SU-DHL-6 (cell line): Measurements from ENCODE around the gene EMID1.

Source experiments
- H2AFZ ChIP-seq: fragments of 200-600 bp; sonication (generic); 2 replicates; pipeline ENCODE4 v1.6.1; 2014; ENCODE audit warnings: low read depth, mild to moderate bottlenecking, moderate library complexity, mixed read lengths, antibody characterized with exemption, low read length; ENCODE audit not compliant: severe bottlenecking
- H3F3A ChIP-seq: fragments of 200-600 bp; shearing (Covaris generic); 2 replicates; pipeline ENCODE4 v1.6.0; 2016; ENCODE audit warnings: antibody characterized with exemption, mild to moderate bottlenecking; ENCODE audit not compliant: insufficient read depth
- H3K27ac ChIP-seq: fragments of 200-600 bp; sonication (generic); 2 replicates; pipeline ENCODE4 v1.5.1; 2016; ENCODE audit warnings: low read depth, mild to moderate bottlenecking, low read length, moderate library complexity, mixed read lengths
- H3K27me3 ChIP-seq: fragments of 200-600 bp; sonication (generic), shearing (Covaris generic); 2 replicates; pipeline ENCODE4 v1.6.0; 2014; ENCODE audit warnings: mild to moderate bottlenecking, low read length
- H3K36me3 ChIP-seq: fragments of 200-600 bp; sonication (generic); 2 replicates; pipeline ENCODE4 v1.6.1; 2014; ENCODE audit warnings: mild to moderate bottlenecking, low read length, mixed read lengths
- H3K4me2 ChIP-seq: fragments of 300-600, 200-600 bp; shearing (Covaris generic), sonication (generic); 2 replicates; pipeline ENCODE4 v1.6.0; 2014; ENCODE audit warnings: low read length, low read depth, mild to moderate bottlenecking; ENCODE audit not compliant: poor library complexity, severe bottlenecking
- H3K4me3 ChIP-seq: fragments of 200-600 bp; sonication (generic); 2 replicates; pipeline ENCODE4 v1.5.1; 2014; ENCODE audit warnings: antibody characterized with exemption, low read length, mild to moderate bottlenecking, mixed read lengths; ENCODE audit not compliant: insufficient read depth, poor library complexity, severe bottlenecking
- H3K79me2 ChIP-seq: fragments of 200-600 bp; sonication (generic); 2 replicates; pipeline ENCODE4 v1.6.1; 2014; ENCODE audit warnings: mild to moderate bottlenecking, low read length, moderate library complexity; ENCODE audit not compliant: insufficient read depth
- H3K9ac ChIP-seq: fragments of 200-600 bp; sonication (generic); 2 replicates; pipeline ENCODE4 v1.7.0; 2014; ENCODE audit warnings: mild to moderate bottlenecking, low read length
- H3K9me2 ChIP-seq: fragments of 200-600 bp; sonication (generic); replicated peaks from 2 replicates; pipeline ENCODE4 v1.6.1; 2014; ENCODE audit warnings: low read length; ENCODE audit not compliant: insufficient read depth
- H3K9me3 ChIP-seq: fragments of 200-600 bp; sonication (generic); 2 replicates; pipeline ENCODE4 v1.6.1; 2014; ENCODE audit warnings: low read length, mixed read lengths; ENCODE audit not compliant: insufficient read depth
- H4K20me1 ChIP-seq: fragments of 200-600 bp; sonication (generic); 2 replicates; pipeline ENCODE4 v1.6.1; 2014; ENCODE audit warnings: low read depth, mild to moderate bottlenecking, antibody characterized with exemption, low read length, moderate library complexity, mixed read lengths
- EZH2phosphoT487 ChIP-seq: fragments of 200-600 bp; sonication (generic), shearing (Covaris generic); conservative IDR thresholded peaks from 2 replicates; pipeline ENCODE4 v1.6.1; 2018; ENCODE audit warnings: mild to moderate bottlenecking, antibody characterized with exemption, low read length, moderate library complexity, mixed read lengths
- TF ChIP-seq, protein P1 (sequence below): fragments of 200-600 bp; sonication (generic); IDR thresholded peaks from one replicate; pipeline ENCODE4 v1.5.1; 2017; ENCODE audit warnings: antibody characterized with exemption, mild to moderate bottlenecking, low read length, moderate library complexity; ENCODE audit not compliant: insufficient read depth, poor library complexity, severe bottlenecking

Gene EMID1

DNA sequence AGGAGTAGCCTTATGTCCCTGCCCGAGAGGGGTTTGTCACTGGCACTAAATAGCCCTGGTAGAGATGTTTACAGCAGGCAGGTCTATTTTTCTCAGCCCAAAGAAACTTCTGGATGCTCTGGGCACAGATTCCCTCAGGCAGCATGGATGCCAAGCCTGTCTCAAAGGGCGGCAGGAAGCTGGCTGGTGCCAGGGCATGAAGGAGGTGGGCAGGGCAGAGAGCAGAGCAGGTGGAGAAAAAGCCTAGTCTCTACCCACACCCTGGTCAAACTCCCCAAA, 96.6 kb downstream of the EMID1 start:
- TF ChIP-seq EZH2phosphoT487 = no peak
- TF ChIP-seq, protein P1, sequence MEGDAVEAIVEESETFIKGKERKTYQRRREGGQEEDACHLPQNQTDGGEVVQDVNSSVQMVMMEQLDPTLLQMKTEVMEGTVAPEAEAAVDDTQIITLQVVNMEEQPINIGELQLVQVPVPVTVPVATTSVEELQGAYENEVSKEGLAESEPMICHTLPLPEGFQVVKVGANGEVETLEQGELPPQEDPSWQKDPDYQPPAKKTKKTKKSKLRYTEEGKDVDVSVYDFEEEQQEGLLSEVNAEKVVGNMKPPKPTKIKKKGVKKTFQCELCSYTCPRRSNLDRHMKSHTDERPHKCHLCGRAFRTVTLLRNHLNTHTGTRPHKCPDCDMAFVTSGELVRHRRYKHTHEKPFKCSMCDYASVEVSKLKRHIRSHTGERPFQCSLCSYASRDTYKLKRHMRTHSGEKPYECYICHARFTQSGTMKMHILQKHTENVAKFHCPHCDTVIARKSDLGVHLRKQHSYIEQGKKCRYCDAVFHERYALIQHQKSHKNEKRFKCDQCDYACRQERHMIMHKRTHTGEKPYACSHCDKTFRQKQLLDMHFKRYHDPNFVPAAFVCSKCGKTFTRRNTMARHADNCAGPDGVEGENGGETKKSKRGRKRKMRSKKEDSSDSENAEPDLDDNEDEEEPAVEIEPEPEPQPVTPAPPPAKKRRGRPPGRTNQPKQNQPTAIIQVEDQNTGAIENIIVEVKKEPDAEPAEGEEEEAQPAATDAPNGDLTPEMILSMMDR = no peak
- Histone ChIP-seq H3K4me3 (no peak overlapping the region), H3K9me2 (no peaks in the 10 kb centered on the region), H3K36me3 (peaks cover 6% of the 10 kb centered on the region; the same call in 1 of the 2 replicates), H4K20me1 (no peaks in the 10 kb centered on the region; the same call in 1 of the 2 replicates), H3F3A (peaks cover 25% of the 10 kb centered on the region), H3K9me3 (no peaks in the 10 kb centered on the region), H2AFZ (no peak overlapping the region), H3K4me2 (no peak overlapping the region), H3K9ac (no peak overlapping the region), H3K27me3 (no peaks in the 10 kb centered on the region), H3K27ac (no peak overlapping the region), H3K79me2 (no peaks in the 10 kb centered on the region)

DNA sequence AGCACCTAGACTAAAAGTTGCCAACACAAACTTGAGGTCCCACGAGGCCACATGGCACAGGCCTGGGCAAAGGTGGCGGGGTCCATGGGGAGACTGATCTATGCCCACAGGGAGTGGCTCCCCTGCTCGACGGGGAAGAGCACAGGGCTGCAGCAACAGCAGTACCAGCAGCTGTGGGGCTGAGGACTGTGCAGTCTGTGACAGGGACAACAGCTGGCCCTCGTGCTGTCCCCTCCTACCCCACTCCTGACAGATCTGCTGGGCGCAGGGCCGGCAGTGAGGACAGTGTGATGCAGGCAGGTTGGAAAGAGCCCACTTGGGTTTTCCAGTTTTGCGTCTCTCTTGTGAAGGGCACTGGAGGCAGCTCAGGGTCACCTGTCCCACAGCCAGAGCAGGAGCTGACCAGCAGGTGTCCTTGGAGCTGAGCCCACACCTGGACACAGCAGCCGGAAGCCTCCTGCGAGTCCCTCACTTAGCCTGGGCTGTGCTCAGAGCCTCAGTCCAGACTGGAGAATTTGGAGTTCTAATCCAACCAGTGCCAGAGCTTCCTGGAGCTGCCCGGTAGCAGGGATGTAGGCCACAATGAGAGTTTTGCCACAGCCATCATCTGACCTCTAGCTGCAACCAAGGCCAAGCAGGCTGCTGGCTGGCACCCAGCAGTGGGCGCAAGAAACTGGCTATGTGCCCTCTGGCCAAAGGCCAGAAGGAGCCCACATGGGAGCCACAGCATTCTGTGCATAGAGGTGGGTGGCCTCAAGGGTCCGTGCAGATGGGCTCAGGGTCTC, 97.2 kb downstream of the EMID1 start:
- peaks cover 25% of the 10 kb centered on the region for H3F3A ChIP-seq
- H3K4me3 ChIP-seq = no peak overlapping the region
- no peaks in the 10 kb centered on the region for H3K9me3 ChIP-seq
- no peak overlapping the region for H3K4me2 ChIP-seq
- no peaks in the 10 kb centered on the region; the same call in 1 of the 2 replicates for H4K20me1 ChIP-seq
- H3K36me3 ChIP-seq = peaks cover under 1% of the 10 kb centered on the region; the same call in 1 of the 2 replicates
- H3K9ac ChIP-seq = no peak overlapping the region
- no peak overlapping the region for H3K27ac ChIP-seq
- H3K79me2 ChIP-seq = no peaks in the 10 kb centered on the region
- H2AFZ ChIP-seq = no peak overlapping the region
- H3K27me3 ChIP-seq = no peaks in the 10 kb centered on the region
- H3K9me2 ChIP-seq = no peaks in the 10 kb centered on the region
- no peak for TF ChIP-seq EZH2phosphoT487
- TF ChIP-seq, protein P1 = no peak

DNA sequence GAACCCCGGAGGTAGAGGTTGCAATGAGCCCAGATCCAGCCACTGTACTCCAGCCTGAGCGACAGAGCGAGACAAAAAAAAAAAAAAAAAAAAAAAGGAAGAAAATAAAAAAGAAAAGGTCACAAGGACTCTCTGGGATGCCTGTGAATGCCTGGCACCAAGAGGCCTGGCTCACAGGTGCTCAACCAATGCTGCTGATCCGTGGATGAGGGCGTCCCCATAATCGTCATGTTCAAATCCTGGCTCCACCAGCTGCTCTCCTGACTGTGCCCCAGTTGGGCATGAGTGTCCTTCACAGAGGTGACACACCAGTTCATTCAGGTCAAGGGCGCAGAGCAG, 100.1 kb downstream of the EMID1 start:
- Histone ChIP-seq H2AFZ (no peak overlapping the region), H3K9ac (no peak overlapping the region), H3K4me2 (no peak overlapping the region), H3K36me3 (no peaks in the 10 kb centered on the region), H3K9me2 (no peaks in the 10 kb centered on the region), H3K27me3 (no peaks in the 10 kb centered on the region), H3K27ac (no peak overlapping the region), H3K4me3 (no peak overlapping the region), H3K79me2 (no peaks in the 10 kb centered on the region), H3K9me3 (no peaks in the 10 kb centered on the region), H4K20me1 (no peaks in the 10 kb centered on the region), H3F3A (peaks cover 12% of the 10 kb centered on the region; the same call in 1 of the 2 replicates)
- no peak for TF ChIP-seq EZH2phosphoT487
- TF ChIP-seq, protein P1 = no peak
